ENCODE results near the gene NCOA4.

- no peak for TF ChIP-seq CTCF (IDR thresholded peaks at IDR 0.05)
- no peak for TF ChIP-seq POLR2A (IDR thresholded peaks at IDR 0.05)
Measured at GRCh38 chr10:46062723-46063428, 32.5 kb upstream of the NCOA4 start.

All from esophagus squamous epithelium (tissue), 4 donors.